ENCODE data around the gene WDR86.

- no peak for TF ChIP-seq PPARA (CRISPR knock-in tag; IDR thresholded peaks at IDR 0.05; ENCODE audit: borderline replicate concordance)
- no peak for TF ChIP-seq ZFP30 (CRISPR knock-in tag; IDR thresholded peaks at IDR 0.05)
- no peak for TF ChIP-seq ISL1 (CRISPR knock-in tag; IDR thresholded peaks at IDR 0.05)
- TF ChIP-seq ZFP3 (CRISPR knock-in tag; IDR thresholded peaks at IDR 0.05) = no peak
- no peak for TF ChIP-seq SNAI2 (CRISPR knock-in tag; IDR thresholded peaks at IDR 0.05)
- TF ChIP-seq POU6F1 (CRISPR knock-in tag; IDR thresholded peaks at IDR 0.05; ENCODE audit: borderline replicate concordance, low read depth) = no peak
- no peak for TF ChIP-seq ZNF565 (CRISPR knock-in tag; conservative IDR thresholded peaks at IDR 0.05; ENCODE audit: low read depth)
- TF ChIP-seq PATZ1 (CRISPR knock-in tag; IDR thresholded peaks at IDR 0.05; ENCODE audit: borderline replicate concordance) = no peak
- no peak for TF ChIP-seq GLIS3 (CRISPR knock-in tag; IDR thresholded peaks at IDR 0.05)
- TF ChIP-seq ARNTL (CRISPR knock-in tag; IDR thresholded peaks at IDR 0.05; ENCODE audit: borderline replicate concordance, low read depth) = no peak
- TF ChIP-seq ZNF70 (CRISPR knock-in tag; IDR thresholded peaks at IDR 0.05) = no peak
- TF ChIP-seq TSHZ2 (CRISPR knock-in tag; IDR thresholded peaks at IDR 0.05) = no peak
- no peak for TF ChIP-seq CREB5 (CRISPR knock-in tag; IDR thresholded peaks at IDR 0.05; ENCODE audit: low read depth)
These were observed 42.6 kb downstream of the WDR86 start for GRCh38 chr7:151367284-151367683.

Data from SK-N-SH treated with all-trans-retinoic acid at 6 μM for 48 hours (cell line).